Measurements from ENCODE around the gene RNASEH2B.
A peak's percentile ranks its signal among the peaks of the same experiment; 100 is the strongest.

Gene RNASEH2B

DNA sequence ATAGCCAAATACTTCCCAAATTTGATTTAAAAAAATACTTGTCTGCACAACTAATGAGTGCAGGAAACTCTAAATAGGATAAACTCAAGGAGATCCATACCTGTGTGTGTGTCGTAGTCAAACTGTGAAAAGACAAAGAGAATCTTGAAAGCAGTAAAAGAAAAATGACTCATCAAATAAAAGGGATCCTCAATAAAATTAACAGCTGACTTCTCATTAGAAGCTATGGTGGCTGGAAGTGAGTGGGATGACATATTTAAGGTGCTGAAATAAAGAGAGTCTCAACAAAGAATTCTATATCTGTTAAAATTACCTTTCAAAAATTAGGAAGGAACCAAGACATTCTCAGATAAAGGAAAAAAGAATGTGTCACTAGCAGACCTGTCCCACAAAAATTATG, 13.7 kb downstream of the RNASEH2B start:
- Histone ChIP-seq H3K4me2 (ENCODE audit: low read length, poor library complexity, severe bottlenecking) (no peak overlapping the region), H3K23ac (ENCODE audit: low read length in 2 of 2) (no peak overlapping the region), H3K36me3 (ENCODE audit: control insufficient read depth in 1 of 2, insufficient read depth in 2 of 2, low read depth in 1 of 2, low read length in 2 of 2) (peaks cover 0 to 9% of the 10 kb centered on the region in 2 experiments), H3K9me3 (ENCODE audit: control insufficient read depth, low read length) (peaks cover 44% of the 10 kb centered on the region), H3K27me3 (ENCODE audit: control insufficient read depth in 1 of 2, insufficient read depth in 1 of 2, low read length in 2 of 2) (no peaks in the 10 kb centered on the region), H3K27ac (ENCODE audit: low read length, poor library complexity, severe bottlenecking) (no peak overlapping the region), H2AFZ (ENCODE audit: low read depth, low read length) (no peak overlapping the region), H3K4me1 (ENCODE audit: control insufficient read depth, insufficient read depth, low read depth, low read length) (no peaks in the 10 kb centered on the region), H2BK120ac (ENCODE audit: low read depth, low read length) (no peak overlapping the region), H3K14ac (ENCODE audit: low read length in 2 of 2) (no peak overlapping the region), H4K8ac (ENCODE audit: low read length) (no peak overlapping the region), H2AK5ac (ENCODE audit: low read length, severe bottlenecking) (no peak overlapping the region), H3K9ac (ENCODE audit: low read length) (no peak overlapping the region), H4K91ac (ENCODE audit: low read length) (no peak overlapping the region), H2BK15ac (ENCODE audit: low read depth, poor library complexity, severe bottlenecking) (no peak overlapping the region), H3K4me3 (ENCODE audit: insufficient read depth in 1 of 2, low read depth in 1 of 2, low read length in 2 of 2) (peak overlapping the region in 1 of 2 experiments; percentile 30), H3K4ac (ENCODE audit: low read depth in 1 of 2, low read length in 2 of 2) (no peak overlapping the region), H2BK12ac (ENCODE audit: low read length in 2 of 2) (no peak overlapping the region), H3K79me1 (replicated peaks; ENCODE audit: low read length, poor library complexity, severe bottlenecking) (peaks cover 21% of the 10 kb centered on the region), H2BK5ac (ENCODE audit: low read depth, low read length, poor library complexity, severe bottlenecking) (no peak overlapping the region), H3K18ac (ENCODE audit: low read depth in 1 of 2, low read length in 2 of 2) (no peak overlapping the region)
- DNase-seq, result no peak
- WGBS, result no CpG with 5 or more reads among the region's 1 CpG

DNA sequence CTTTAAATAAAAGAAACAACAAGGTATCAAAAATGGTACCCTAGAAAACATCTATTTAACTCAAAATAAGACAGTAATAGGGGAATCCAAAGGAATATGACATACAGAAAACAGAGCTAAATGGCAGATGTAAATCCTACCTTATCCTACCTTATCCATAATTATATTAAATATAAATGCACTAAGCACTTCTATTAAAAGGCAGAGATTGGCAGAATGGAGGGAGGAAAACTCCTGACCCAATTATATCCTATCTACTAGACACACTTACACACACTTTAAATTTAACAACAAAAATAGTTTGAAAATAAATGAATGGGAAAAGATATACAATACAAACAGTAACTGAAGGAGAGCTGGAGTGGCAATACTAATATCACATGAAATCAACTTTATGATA, 14.4 kb downstream of the RNASEH2B start:
- Histone ChIP-seq H3K4me1 (ENCODE audit: control insufficient read depth, insufficient read depth, low read depth, low read length) (no peaks in the 10 kb centered on the region), H4K91ac (ENCODE audit: low read length) (no peak overlapping the region), H3K9ac (ENCODE audit: low read length) (no peak overlapping the region), H3K23ac (ENCODE audit: low read length in 2 of 2) (no peak overlapping the region), H3K27ac (ENCODE audit: low read length, poor library complexity, severe bottlenecking) (no peak overlapping the region), H3K4ac (ENCODE audit: low read depth in 1 of 2, low read length in 2 of 2) (no peak overlapping the region), H3K4me2 (ENCODE audit: low read length, poor library complexity, severe bottlenecking) (no peak overlapping the region), H3K9me3 (ENCODE audit: control insufficient read depth, low read length) (peaks cover 44% of the 10 kb centered on the region), H2BK5ac (ENCODE audit: low read depth, low read length, poor library complexity, severe bottlenecking) (no peak overlapping the region), H2AK5ac (ENCODE audit: low read length, severe bottlenecking) (no peak overlapping the region), H2BK15ac (ENCODE audit: low read depth, poor library complexity, severe bottlenecking) (no peak overlapping the region), H3K79me1 (replicated peaks; ENCODE audit: low read length, poor library complexity, severe bottlenecking) (peaks cover 20% of the 10 kb centered on the region), H3K36me3 (ENCODE audit: control insufficient read depth in 1 of 2, insufficient read depth in 2 of 2, low read depth in 1 of 2, low read length in 2 of 2) (peaks cover 0 to 9% of the 10 kb centered on the region in 2 experiments), H3K14ac (ENCODE audit: low read length in 2 of 2) (no peak overlapping the region), H3K4me3 (ENCODE audit: insufficient read depth in 1 of 2, low read depth in 1 of 2, low read length in 2 of 2) (no peak overlapping the region), H3K27me3 (ENCODE audit: control insufficient read depth in 1 of 2, insufficient read depth in 1 of 2, low read length in 2 of 2) (no peaks in the 10 kb centered on the region), H4K8ac (ENCODE audit: low read length) (no peak overlapping the region), H3K18ac (ENCODE audit: low read depth in 1 of 2, low read length in 2 of 2) (no peak overlapping the region), H2AFZ (ENCODE audit: low read depth, low read length) (no peak overlapping the region), H2BK120ac (ENCODE audit: low read depth, low read length) (no peak overlapping the region), H2BK12ac (ENCODE audit: low read length in 2 of 2) (no peak overlapping the region)
- DNase-seq, result no peak

DNA sequence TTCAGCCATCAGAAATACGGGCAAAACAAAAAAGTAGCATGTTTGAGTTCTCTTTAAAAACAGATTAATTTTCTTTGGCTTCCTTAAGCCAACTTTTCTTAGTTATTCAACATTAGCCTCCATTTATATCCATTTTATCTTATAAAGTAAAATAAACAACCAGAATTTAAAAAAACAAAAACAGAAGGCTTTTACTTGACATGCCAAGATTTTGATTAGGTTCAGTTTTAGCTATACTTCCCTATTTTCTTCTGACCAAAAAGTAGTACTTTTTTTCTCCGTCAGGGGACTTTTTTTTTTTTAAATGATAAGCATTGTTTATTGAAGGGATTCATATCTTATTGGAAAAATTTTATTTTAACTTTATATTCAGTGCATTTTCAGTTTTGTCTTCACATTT, 18.1 kb downstream of the RNASEH2B start:
- Histone ChIP-seq H3K79me1 (replicated peaks; ENCODE audit: low read length, poor library complexity, severe bottlenecking) (peaks cover 11% of the 10 kb centered on the region), H3K4me1 (ENCODE audit: control insufficient read depth, insufficient read depth, low read depth, low read length) (no peaks in the 10 kb centered on the region), H3K4ac (ENCODE audit: low read depth in 1 of 2, low read length in 2 of 2) (no peak overlapping the region), H3K27me3 (ENCODE audit: control insufficient read depth in 1 of 2, insufficient read depth in 1 of 2, low read length in 2 of 2) (no peaks in the 10 kb centered on the region), H3K18ac (ENCODE audit: low read depth in 1 of 2, low read length in 2 of 2) (no peak overlapping the region), H3K14ac (ENCODE audit: low read length in 2 of 2) (no peak overlapping the region), H3K36me3 (ENCODE audit: control insufficient read depth in 1 of 2, insufficient read depth in 2 of 2, low read depth in 1 of 2, low read length in 2 of 2) (peaks cover 0 to 16% of the 10 kb centered on the region in 2 experiments), H2AFZ (ENCODE audit: low read depth, low read length) (no peak overlapping the region), H2BK12ac (ENCODE audit: low read length in 2 of 2) (no peak overlapping the region), H3K23ac (ENCODE audit: low read length in 2 of 2) (no peak overlapping the region), H4K91ac (ENCODE audit: low read length) (no peak overlapping the region), H3K9ac (ENCODE audit: low read length) (no peak overlapping the region), H3K27ac (ENCODE audit: low read length, poor library complexity, severe bottlenecking) (no peak overlapping the region), H4K8ac (ENCODE audit: low read length) (no peak overlapping the region), H2BK120ac (ENCODE audit: low read depth, low read length) (no peak overlapping the region), H3K4me3 (ENCODE audit: insufficient read depth in 1 of 2, low read depth in 1 of 2, low read length in 2 of 2) (no peak overlapping the region), H3K4me2 (ENCODE audit: low read length, poor library complexity, severe bottlenecking) (no peak overlapping the region), H2BK5ac (ENCODE audit: low read depth, low read length, poor library complexity, severe bottlenecking) (no peak overlapping the region), H3K9me3 (ENCODE audit: control insufficient read depth, low read length) (peaks cover 25% of the 10 kb centered on the region), H2AK5ac (ENCODE audit: low read length, severe bottlenecking) (no peak overlapping the region), H2BK15ac (ENCODE audit: low read depth, poor library complexity, severe bottlenecking) (no peak overlapping the region)
- WGBS, result 100% methylated on average over 1 of the region's 2 CpGs
- DNase-seq, result no peak

GRCh38 chr13:50928102-50928501, 18.5 kb downstream of the RNASEH2B start:
- no peak overlapping the region for H2BK120ac ChIP-seq (ENCODE audit: low read depth, low read length)
- no peak overlapping the region for H3K4me3 ChIP-seq (ENCODE audit: insufficient read depth in 1 of 2, low read depth in 1 of 2, low read length in 2 of 2)
- no peak overlapping the region for H3K4me2 ChIP-seq (ENCODE audit: low read length, poor library complexity, severe bottlenecking)
- no peak overlapping the region for H2AK5ac ChIP-seq (ENCODE audit: low read length, severe bottlenecking)
- H3K9me3 ChIP-seq (ENCODE audit: control insufficient read depth, low read length), result peaks cover 21% of the 10 kb centered on the region
- no peak overlapping the region for H3K27ac ChIP-seq (ENCODE audit: low read length, poor library complexity, severe bottlenecking)
- peak overlapping the region; percentile 33 for H3K9ac ChIP-seq (ENCODE audit: low read length)
- no peak overlapping the region for H2BK12ac ChIP-seq (ENCODE audit: low read length in 2 of 2)
- H3K23ac ChIP-seq (ENCODE audit: low read length in 2 of 2), result no peak overlapping the region
- no peak overlapping the region for H3K4ac ChIP-seq (ENCODE audit: low read depth in 1 of 2, low read length in 2 of 2)
- H3K18ac ChIP-seq (ENCODE audit: low read depth in 1 of 2, low read length in 2 of 2), result no peak overlapping the region
- no peak overlapping the region for H2BK5ac ChIP-seq (ENCODE audit: low read depth, low read length, poor library complexity, severe bottlenecking)
- H2BK15ac ChIP-seq (ENCODE audit: low read depth, poor library complexity, severe bottlenecking), result no peak overlapping the region
- H3K14ac ChIP-seq (ENCODE audit: low read length in 2 of 2), result no peak overlapping the region
- H3K36me3 ChIP-seq (ENCODE audit: control insufficient read depth in 1 of 2, insufficient read depth in 2 of 2, low read depth in 1 of 2, low read length in 2 of 2), result peaks cover 0 to 18% of the 10 kb centered on the region in 2 experiments
- no peaks in the 10 kb centered on the region for H3K27me3 ChIP-seq (ENCODE audit: control insufficient read depth in 1 of 2, insufficient read depth in 1 of 2, low read length in 2 of 2)
- no peak overlapping the region for H4K91ac ChIP-seq (ENCODE audit: low read length)
- H3K79me1 ChIP-seq (replicated peaks; ENCODE audit: low read length, poor library complexity, severe bottlenecking), result peaks cover 11% of the 10 kb centered on the region
- DNase-seq, result peak; percentile 45
- no peak overlapping the region for H4K8ac ChIP-seq (ENCODE audit: low read length)
- 80% methylated on average over 1 of the region's 2 CpGs for WGBS
- H3K4me1 ChIP-seq (ENCODE audit: control insufficient read depth, insufficient read depth, low read depth, low read length), result no peaks in the 10 kb centered on the region
- H2AFZ ChIP-seq (ENCODE audit: low read depth, low read length), result no peak overlapping the region

Measured in mesenchymal stem cell (in vitro differentiated cells and primary cell).